ENCODE data around the gene CELF2. TPM values are rescaled to one million over a fixed set of nuclear protein-coding genes. Genes with fewer than 3 reads are reported as not detected.

The CELF2 gene
- polyA plus RNA-seq, 3 donors = 11.4 to 11.9 (median 11.8) TPM

DNA sequence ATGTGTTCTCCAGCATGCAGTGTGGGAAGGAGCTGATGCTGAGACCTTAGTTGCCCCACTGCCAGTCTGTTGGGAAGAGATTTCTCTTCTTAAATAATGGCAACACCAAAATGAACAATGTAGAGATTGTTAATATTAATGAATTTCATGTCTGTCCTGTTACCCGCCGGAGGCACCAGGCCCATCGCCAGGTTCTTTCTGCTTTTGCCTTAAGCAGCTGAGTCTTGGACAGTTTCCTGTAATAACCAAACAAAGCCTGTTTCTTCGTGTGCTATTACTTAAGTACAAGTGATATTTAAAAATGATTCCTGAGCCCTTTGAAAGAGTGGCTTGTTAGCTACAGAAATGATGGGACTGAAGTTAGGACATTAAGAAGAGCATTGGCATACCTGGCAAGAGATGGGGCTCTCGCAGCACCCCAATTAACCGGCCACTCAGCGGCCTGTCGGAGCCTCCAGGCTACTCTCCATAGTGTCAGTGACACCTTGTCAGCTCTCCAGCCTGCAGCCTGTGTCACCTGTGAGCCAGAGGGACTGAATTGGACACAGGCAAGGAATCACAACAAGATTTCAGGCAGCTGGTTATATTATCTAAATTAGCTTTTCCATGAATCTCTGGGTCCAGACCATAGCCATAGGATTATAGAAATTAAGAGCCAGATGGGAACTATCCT is 142.0 kb downstream of the CELF2 start:
- DNase-seq (ENCODE audit: extremely low read depth in 1 of 11, low read depth in 9 of 11, low spot score in 4 of 11) = no peak

DNA sequence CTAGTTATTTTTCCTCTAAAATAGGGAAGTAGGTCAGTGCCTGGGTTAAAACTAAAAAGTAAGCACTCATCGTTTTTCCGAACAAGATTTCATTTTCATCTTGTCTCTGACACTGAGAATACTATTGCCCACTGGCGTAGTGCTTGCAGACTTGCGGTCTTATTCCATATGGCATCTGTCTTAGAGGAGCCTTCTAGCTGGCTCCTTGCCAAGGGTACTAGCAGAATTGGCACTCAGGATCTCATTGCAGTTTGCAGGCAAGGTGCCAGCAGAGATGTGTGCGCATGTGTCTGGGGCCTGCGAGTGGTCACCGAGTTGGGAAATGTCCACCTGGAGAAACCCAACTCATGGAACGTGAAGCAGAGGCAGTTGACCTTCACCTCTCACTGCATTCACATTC is 143.4 kb downstream of the CELF2 start:
- no peak for DNase-seq (ENCODE audit: extremely low read depth in 1 of 11, low read depth in 9 of 11, low spot score in 4 of 11)

DNA sequence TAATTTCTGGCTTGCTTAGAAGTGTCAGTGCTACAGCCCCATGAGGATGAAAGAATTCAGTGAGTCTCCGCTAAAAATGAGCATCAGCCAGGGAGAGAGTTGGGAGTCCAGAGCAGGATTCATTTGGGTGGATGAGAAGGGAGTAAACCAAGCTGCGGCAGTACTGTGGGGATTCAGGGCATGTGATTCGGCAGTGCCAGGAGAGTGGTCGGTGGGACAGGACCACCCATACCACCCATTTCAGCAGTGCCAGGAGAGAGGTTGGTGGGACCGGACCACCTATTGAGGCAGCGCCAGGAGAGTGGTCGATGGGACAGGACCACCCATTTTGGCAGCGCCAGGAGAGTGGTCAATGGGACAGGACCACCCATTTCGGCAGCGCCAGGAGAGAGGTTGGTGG is 144.2 kb downstream of the CELF2 start:
- no peak for DNase-seq (ENCODE audit: extremely low read depth in 1 of 11, low read depth in 9 of 11, low spot score in 4 of 11)

DNA sequence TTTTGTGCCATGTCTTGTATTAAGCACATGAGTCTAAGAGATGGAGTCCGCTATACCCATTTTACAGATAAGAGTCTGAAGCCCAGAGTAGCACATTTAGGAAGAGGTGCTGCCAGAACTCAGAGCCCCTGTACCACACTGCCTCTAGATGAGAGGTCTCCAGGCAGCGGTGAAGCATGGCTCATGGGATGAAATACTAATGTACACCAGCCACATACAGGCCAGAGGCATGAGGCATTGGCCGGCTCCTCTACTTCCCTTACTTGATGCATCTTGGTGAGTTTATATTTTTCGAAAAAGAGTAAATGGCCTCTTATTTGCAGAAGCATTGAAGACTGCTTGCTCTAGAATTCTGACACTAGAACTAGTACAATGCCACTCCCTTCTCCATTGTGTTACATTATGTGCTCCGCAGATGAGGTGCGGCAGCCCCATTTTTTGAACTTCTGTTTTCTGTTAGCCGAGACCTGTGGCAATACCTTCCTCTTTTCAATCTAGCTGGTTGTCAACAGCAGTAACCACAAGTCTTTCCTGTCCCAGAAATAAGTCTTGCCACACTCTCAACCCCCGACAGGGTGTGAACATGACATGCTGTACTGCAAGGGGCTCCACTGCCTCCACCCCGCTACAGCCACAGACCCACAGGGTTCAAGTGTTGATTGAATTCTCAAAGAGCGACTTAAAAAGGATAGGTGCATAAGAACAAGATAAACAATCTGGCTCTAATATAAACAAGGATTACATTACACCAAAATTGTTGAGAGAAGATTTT is 145.3 kb downstream of the CELF2 start:
- no peak for DNase-seq (ENCODE audit: extremely low read depth in 1 of 11, low read depth in 9 of 11, low spot score in 4 of 11)

DNA sequence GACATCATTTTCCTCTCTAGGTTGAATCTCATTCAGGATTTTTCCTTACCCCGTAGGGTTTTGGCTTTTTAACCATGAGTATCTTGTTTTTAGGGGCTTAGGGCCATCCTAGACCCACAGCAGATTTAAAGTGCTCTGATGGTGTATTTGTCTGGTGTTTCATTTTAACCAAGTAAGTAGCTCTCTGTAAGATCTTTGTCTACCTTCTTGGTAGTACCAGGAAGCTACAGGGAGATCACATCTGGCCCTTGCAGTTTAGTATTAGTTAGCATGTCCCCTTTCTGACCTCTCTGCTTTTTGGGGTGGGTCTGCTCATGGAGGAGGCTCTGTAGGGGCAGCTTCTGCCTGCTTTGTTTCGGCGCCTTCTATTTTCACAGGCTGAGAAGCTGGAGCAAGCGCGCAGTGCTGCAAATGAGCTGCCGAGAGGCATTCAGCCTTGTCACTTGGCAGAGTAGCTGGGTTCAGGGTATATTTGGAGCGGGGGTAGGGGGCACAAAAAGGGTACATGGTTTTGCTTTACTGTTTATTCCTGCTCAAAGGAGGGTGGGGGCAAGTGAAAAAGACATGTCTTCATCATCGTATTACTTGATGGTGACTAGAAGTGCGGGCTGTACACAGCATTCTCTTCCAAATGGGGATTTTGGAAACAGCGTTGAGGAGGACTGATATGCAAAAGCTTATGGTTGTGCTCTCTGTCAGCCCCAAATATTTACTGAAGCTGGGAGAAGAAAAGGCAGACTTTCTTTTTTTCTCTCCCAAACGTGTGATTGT is 146.3 kb downstream of the CELF2 start:
- DNase-seq (ENCODE audit: extremely low read depth in 1 of 11, low read depth in 9 of 11, low spot score in 4 of 11) = no peak

DNA sequence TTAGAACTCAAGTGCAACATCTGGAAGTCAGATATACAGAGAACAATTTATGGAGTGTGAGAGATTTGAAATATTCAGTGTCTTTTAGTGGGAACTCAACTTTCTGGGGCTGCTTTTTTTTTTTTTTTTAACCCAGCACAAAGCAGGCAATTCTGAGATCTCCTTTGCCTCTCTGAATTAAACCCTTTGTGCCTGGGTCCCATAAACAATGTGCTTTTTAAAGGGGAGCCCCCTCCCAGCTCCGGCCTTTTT is 146.8 kb downstream of the CELF2 start:
- no peak for DNase-seq (ENCODE audit: extremely low read depth in 1 of 11, low read depth in 9 of 11, low spot score in 4 of 11)

- DNase-seq (ENCODE audit: extremely low read depth in 1 of 11, low read depth in 9 of 11, low spot score in 4 of 11) = no peak
Observed at GRCh38 chr10:11164803-11165590, 147.3 kb downstream of the CELF2 start.

- DNase-seq (ENCODE audit: extremely low read depth in 1 of 11, low read depth in 9 of 11, low spot score in 4 of 11) = no peak
Observed at GRCh38 chr10:11165591-11166543, 148.2 kb downstream of the CELF2 start.

GRCh38 chr10:11166550-11166949 is 148.9 kb downstream of the CELF2 start:
- DNase-seq (ENCODE audit: extremely low read depth in 1 of 11, low read depth in 9 of 11, low spot score in 4 of 11) = no peak

DNA sequence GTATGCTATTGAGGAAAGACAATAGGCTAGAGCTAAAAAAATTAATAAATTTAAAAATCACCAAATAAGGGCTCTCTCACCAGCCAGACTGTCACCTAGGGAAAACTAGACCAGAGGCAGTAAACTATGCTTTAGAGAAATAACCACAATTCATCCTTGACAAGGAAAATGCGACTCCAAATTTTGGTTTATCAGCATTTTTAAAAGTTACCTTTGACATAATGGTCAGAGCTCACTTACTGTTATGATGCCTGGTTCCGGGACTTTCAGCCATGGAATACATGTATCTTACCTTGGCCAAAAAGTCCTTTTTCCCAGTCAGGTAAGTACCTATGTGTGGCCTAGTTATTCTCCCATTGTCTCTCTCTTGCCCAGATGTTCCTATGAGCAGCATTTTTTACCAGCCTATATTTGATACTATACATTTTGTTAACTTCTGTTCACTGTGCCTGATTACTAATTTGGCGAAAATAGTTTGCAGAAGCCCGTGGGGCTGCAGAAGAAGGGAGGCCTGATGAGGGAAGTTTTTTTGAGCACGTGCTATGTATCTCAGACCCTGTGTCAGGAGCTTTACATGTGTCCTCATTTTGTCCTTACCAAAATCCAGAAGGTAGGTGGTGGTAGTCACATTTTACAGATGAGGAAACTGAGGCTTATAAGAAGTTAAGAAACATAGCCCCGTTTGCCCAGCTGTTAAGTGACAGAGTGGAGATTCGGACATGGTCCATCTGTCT is 149.7 kb downstream of the CELF2 start:
- no peak for DNase-seq (ENCODE audit: extremely low read depth in 1 of 11, low read depth in 9 of 11, low spot score in 4 of 11)

DNA sequence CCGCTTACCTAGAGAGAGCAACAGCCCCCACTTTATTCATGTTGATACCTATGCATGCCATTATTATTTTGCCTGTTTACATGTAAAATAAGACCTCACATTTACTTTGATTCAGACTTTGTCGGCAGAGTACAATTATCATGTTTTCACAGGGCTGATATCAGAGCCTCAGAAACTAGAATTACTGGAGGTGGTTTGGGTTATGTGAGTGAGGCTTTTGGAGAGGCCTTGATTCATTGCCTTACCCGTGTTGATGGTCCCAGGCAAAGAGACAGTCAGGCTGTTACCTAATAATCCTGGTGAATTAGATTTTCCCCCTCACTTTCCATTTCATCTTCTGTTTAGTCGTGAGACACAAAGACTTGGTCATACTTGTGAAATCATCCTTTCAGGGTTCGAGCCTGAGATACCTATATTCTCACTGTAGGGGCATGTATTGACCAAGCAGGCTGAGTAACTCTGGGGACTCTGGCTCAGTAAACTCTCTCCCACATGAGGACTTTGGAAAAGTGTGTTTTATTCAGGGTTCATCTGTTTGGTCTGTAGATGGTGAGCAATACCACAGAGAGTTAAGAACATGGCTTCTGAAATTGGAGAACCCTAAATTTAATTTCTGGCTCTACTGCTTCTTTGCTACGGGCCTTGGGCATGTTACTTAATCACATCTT is 150.9 kb downstream of the CELF2 start:
- DNase-seq (ENCODE audit: extremely low read depth in 1 of 11, low read depth in 9 of 11, low spot score in 4 of 11) = no peak

GRCh38 chr10:11169976-11170375 is 152.3 kb downstream of the CELF2 start:
- DNase-seq (ENCODE audit: extremely low read depth in 1 of 11, low read depth in 9 of 11, low spot score in 4 of 11) = no peak

DNA sequence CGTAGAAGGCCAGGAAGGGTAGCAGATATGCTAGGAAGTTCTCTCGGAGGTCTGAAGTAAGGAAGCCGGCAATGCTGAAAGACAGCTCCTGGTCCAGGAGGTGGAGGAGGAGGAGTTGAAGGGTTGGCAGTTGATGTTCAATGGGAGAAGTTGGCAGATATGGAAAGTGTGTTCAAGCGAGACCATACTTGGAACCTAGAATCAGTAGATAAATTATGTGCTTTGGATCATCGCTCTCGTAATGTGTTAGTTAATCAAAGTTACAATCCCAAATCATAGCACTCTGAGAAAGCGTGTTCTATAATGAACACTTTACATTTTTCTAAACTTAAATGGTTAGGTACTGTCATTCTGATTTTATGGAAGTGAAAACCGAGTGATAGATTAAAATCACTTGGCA is 152.9 kb downstream of the CELF2 start:
- no peak for DNase-seq (ENCODE audit: extremely low read depth in 1 of 11, low read depth in 9 of 11, low spot score in 4 of 11)

- DNase-seq (ENCODE audit: extremely low read depth in 1 of 11, low read depth in 9 of 11, low spot score in 4 of 11) = no peak
Observed at GRCh38 chr10:11170993-11171851, 153.6 kb downstream of the CELF2 start.

GRCh38 chr10:11173042-11173441 is 155.4 kb downstream of the CELF2 start:
- DNase-seq (ENCODE audit: extremely low read depth in 1 of 11, low read depth in 9 of 11, low spot score in 4 of 11) = no peak

- no peak for DNase-seq (ENCODE audit: extremely low read depth in 1 of 11, low read depth in 9 of 11, low spot score in 4 of 11)
Observed at GRCh38 chr10:11175823-11176243, 158.2 kb downstream of the CELF2 start.
